HCT116 (cell line): ENCODE data around the gene ACP6. TPM values are rescaled to one million over a fixed set of nuclear protein-coding genes. Genes with fewer than 3 reads are reported as not detected.

Experiments used
- ATAC-seq: fragments of 200-7000 bp; cut with Tn5 transposase; 2 replicates; pipeline ENCODE4 v1.9.1; 2020; ENCODE audit warnings: mild to moderate bottlenecking, moderate library complexity
- BruUV-seq: library from RNA; stranded (reverse); fragments of 400-500 nt; replicated peaks from 2 replicates; lab custom pipeline; 2021; lab: Mats Ljungman, UMichigan
- CTCF ChIA-PET: fragments of 300-600 bp; sonication (Branson Sonifier 250); formaldehyde crosslinking; loops from one replicate; lab custom pipeline; 2021; ENCODE audit warnings: antibody characterized with exemption; lab: Charles Lee
- POLR2A ChIA-PET: fragments of 300-600, 350-600 bp; sonication (Branson Sonifier 250); formaldehyde crosslinking; loops from one replicate; lab custom pipeline; 2021; ENCODE audit warnings: antibody characterized with exemption; lab: Charles Lee
- RAD21 ChIA-PET, 2 experiments: fragments of 300-600 bp; sonication (Branson Sonifier 250); formaldehyde crosslinking; loops; one replicate each; lab custom pipeline; 2023; ENCODE audit warnings: low total read pairs in 2 of 2; ENCODE audit not compliant: uncharacterized antibody in 2 of 2, unreplicated experiment in 2 of 2, low non-redundant PET in 1 of 2; lab: Charles Lee
- DNase-seq: peaks from one replicate; pipeline ENCODE4 v3.0.0-alpha.2; 2010; ENCODE audit warnings: low read depth, low spot score
- H2AFZ ChIP-seq: fragments of 200-600 bp; shearing (Covaris generic), sonication (generic); 2 replicates; pipeline ENCODE4 v1.6.1; 2017; ENCODE audit warnings: low read depth, mixed run types, mixed read lengths, antibody characterized with exemption, low read length; ENCODE audit not compliant: poor library complexity, severe bottlenecking
- H3K27ac ChIP-seq: 2 replicates; pipeline ENCODE4 v1.5.1; 2012; ENCODE audit warnings: low read depth, low read length
- H3K27me3 ChIP-seq: fragments of 200-600 bp; sonication (generic); 2 replicates; pipeline ENCODE4 v1.6.1; 2016; ENCODE audit warnings: mixed run types, low read length, mixed read lengths; ENCODE audit not compliant: insufficient read depth
- H3K36me3 ChIP-seq, 2 experiments: fragments of 200-500 bp in 1 of 2; fragments of 200-600 bp in 1 of 2; sonication (Bioruptor generic) in 1 of 2; sonication (generic) in 1 of 2; 2 replicates each; pipeline versions ENCODE4 v1.5.1 to v1.6.1; 2014 to 2016; ENCODE audit warnings: low read length in 2 of 2, inconsistent platforms in 1 of 2, mixed read lengths in 1 of 2, mixed run types in 1 of 2; ENCODE audit not compliant: insufficient read depth in 2 of 2, control insufficient read depth in 1 of 2
- H3K4me1 ChIP-seq, 2 experiments: fragments of 200-600 bp in 1 of 2; sonication (generic) in 1 of 2; 2 replicates each; pipeline versions ENCODE4 v1.5.1 to v1.6.1; 2012 to 2017; ENCODE audit warnings: low read length in 2 of 2, inconsistent platforms in 1 of 2, mild to moderate bottlenecking in 1 of 2, mixed read lengths in 1 of 2, mixed run types in 1 of 2, moderate library complexity in 1 of 2; ENCODE audit not compliant: insufficient read depth in 2 of 2, control insufficient read depth in 1 of 2
- H3K4me2 ChIP-seq: fragments of 200-600 bp; sonication (generic); 2 replicates; pipeline ENCODE4 v1.6.1; 2017; ENCODE audit warnings: mixed run types, low read length, mixed read lengths
- H3K4me3 ChIP-seq, 2 experiments: fragments of 200-600 bp in 1 of 2; sonication (generic) in 1 of 2; replicated peaks in 1 of 2; 2 replicates each; pipeline ENCODE4 v1.5.1; 2011 to 2016; ENCODE audit warnings: low read length in 2 of 2, control low read depth in 1 of 2, low read depth in 1 of 2, mild to moderate bottlenecking in 1 of 2, mixed read lengths in 1 of 2, mixed run types in 1 of 2
- H3K79me2 ChIP-seq: fragments of 200-600 bp; sonication (generic); 2 replicates; pipeline ENCODE4 v1.6.1; 2017; ENCODE audit warnings: mild to moderate bottlenecking, mixed run types, low read length, moderate library complexity, mixed read lengths; ENCODE audit not compliant: insufficient read depth
- H3K9ac ChIP-seq: fragments of 200-600 bp; sonication (generic); 2 replicates; pipeline ENCODE4 v1.6.1; 2016; ENCODE audit warnings: low read length, mixed read lengths
- H3K9me2 ChIP-seq: fragments of 200-600 bp; sonication (generic), shearing (Covaris generic); 2 replicates; pipeline ENCODE4 v1.6.1; 2017; ENCODE audit warnings: mixed run types, mild to moderate bottlenecking, moderate library complexity; ENCODE audit not compliant: insufficient read depth
- H3K9me3 ChIP-seq, 2 experiments: fragments of 200-500 bp in 1 of 2; fragments of 200-600 bp in 1 of 2; sonication (Bioruptor generic) in 1 of 2; sonication (generic) in 1 of 2; 2 replicates each; pipeline ENCODE4 v1.6.1; 2014 to 2017; ENCODE audit warnings: low read length in 2 of 2, mixed read lengths in 2 of 2, inconsistent platforms in 1 of 2, low read depth in 1 of 2, mild to moderate bottlenecking in 1 of 2, mixed run types in 1 of 2, moderate library complexity in 1 of 2; ENCODE audit not compliant: control insufficient read depth in 1 of 2, insufficient read depth in 1 of 2
- H4K20me1 ChIP-seq: fragments of 200-600 bp; sonication (generic), shearing (Covaris generic); 2 replicates; pipeline ENCODE4 v1.6.1; 2017; ENCODE audit warnings: mixed run types, mild to moderate bottlenecking, moderate library complexity; ENCODE audit not compliant: insufficient read depth
- CBX3 ChIP-seq: IDR thresholded peaks from 2 replicates; pipeline ENCODE4 v1.6.1; 2012; ENCODE audit warnings: low read depth
- CEBPB ChIP-seq: IDR thresholded peaks from 2 replicates; pipeline ENCODE4 v1.6.1; 2012; ENCODE audit warnings: low read depth
- EGR1 ChIP-seq: IDR thresholded peaks from 2 replicates; pipeline ENCODE4 v1.6.1; 2012; ENCODE audit warnings: low read depth
- ELF1 ChIP-seq: IDR thresholded peaks from 2 replicates; pipeline ENCODE4 v1.6.1; 2012; ENCODE audit warnings: low read depth, borderline replicate concordance
- EZH2 ChIP-seq: fragments of 200-600 bp; sonication (generic); IDR thresholded peaks from 2 replicates; pipeline ENCODE4 v1.6.1; 2017; ENCODE audit warnings: antibody characterized with exemption, mixed run types
- FOSL1 ChIP-seq: IDR thresholded peaks from 2 replicates; pipeline ENCODE4 v1.6.1; 2012; ENCODE audit warnings: low read depth
- JUND ChIP-seq: IDR thresholded peaks from 2 replicates; pipeline ENCODE4 v1.6.1; 2012
- POLR2A ChIP-seq: IDR thresholded peaks from 2 replicates; pipeline ENCODE4 v1.7.0; 2011; ENCODE audit warnings: borderline replicate concordance; ENCODE audit not compliant: insufficient read depth, insufficient read length; ENCODE audit errors: extremely low read depth
- RAD21 ChIP-seq: IDR thresholded peaks from 2 replicates; pipeline ENCODE4 v1.6.1; 2012; ENCODE audit warnings: low read depth, mild to moderate bottlenecking
- SIN3A ChIP-seq: IDR thresholded peaks from 2 replicates; pipeline ENCODE4 v1.6.1; 2012; ENCODE audit warnings: low read depth
- SP1 ChIP-seq: IDR thresholded peaks from 2 replicates; pipeline ENCODE4 v1.6.1; 2012; ENCODE audit warnings: low read depth
- SRF ChIP-seq: IDR thresholded peaks from 2 replicates; pipeline ENCODE4 v1.6.1; 2012; ENCODE audit warnings: low read depth
- TCF7L2 ChIP-seq: IDR thresholded peaks from 2 replicates; pipeline ENCODE4 v1.7.0; 2011; ENCODE audit warnings: borderline replicate concordance, inconsistent platforms; ENCODE audit not compliant: insufficient read depth, insufficient read length; ENCODE audit errors: extremely low read depth
- YY1 ChIP-seq: IDR thresholded peaks from 2 replicates; pipeline ENCODE4 v1.6.1; 2011; ENCODE audit warnings: low read length, low read depth, moderate library complexity, mild to moderate bottlenecking; ENCODE audit not compliant: insufficient replicate concordance; ENCODE audit errors: extremely low read depth
- ZNF274 ChIP-seq: fragments of 200-500 bp; sonication (Bioruptor generic); IDR thresholded peaks from 2 replicates; pipeline ENCODE4 v1.6.1; 2014; ENCODE audit warnings: mild to moderate bottlenecking, low read depth, low read length, inconsistent platforms
- intact Hi-C: fragments of 100-400 bp; cut with micrococcal nuclease; formaldehyde crosslinking; loops from 2 replicates; pipeline ENCODE4 v1.10.0; 2022
- total RNA-seq: library from RNA; stranded (reverse); gene quantifications from one replicate; pipeline ENCODE4 v1.2.1, GENCODE V29; 2021; ENCODE audit not compliant: unreplicated experiment
- TF ChIP-seq, protein P1 (sequence below), 3 experiments: fragments of 200-600 bp in 1 of 3; sonication (generic) in 1 of 3; IDR thresholded peaks in 2 of 3; conservative IDR thresholded peaks in 1 of 3; 2 replicates each; pipeline ENCODE4 v1.5.1; 2012 to 2017; ENCODE audit warnings: low read depth in 2 of 3, low read length in 2 of 3, antibody characterized with exemption in 1 of 3, borderline replicate concordance in 1 of 3, control low read depth in 1 of 3, mild to moderate bottlenecking in 1 of 3, mixed read lengths in 1 of 3, mixed run types in 1 of 3, moderate library complexity in 1 of 3; ENCODE audit not compliant: insufficient read depth in 1 of 3
- TF ChIP-seq, protein P2 (sequence below): IDR thresholded peaks from 2 replicates; pipeline ENCODE4 v1.6.1; 2012
- TF ChIP-seq, protein P3 (sequence below): IDR thresholded peaks from 2 replicates; pipeline ENCODE4 v1.6.1; 2011; ENCODE audit warnings: mild to moderate bottlenecking, low read length, moderate library complexity; ENCODE audit not compliant: insufficient replicate concordance; ENCODE audit errors: extremely low read depth
- TF ChIP-seq, protein P4 (sequence below): IDR thresholded peaks from 2 replicates; pipeline ENCODE4 v1.6.1; 2012

The ACP6 gene
- total RNA-seq, 1 experiment from 2014 or later, result 26.4 TPM

DNA sequence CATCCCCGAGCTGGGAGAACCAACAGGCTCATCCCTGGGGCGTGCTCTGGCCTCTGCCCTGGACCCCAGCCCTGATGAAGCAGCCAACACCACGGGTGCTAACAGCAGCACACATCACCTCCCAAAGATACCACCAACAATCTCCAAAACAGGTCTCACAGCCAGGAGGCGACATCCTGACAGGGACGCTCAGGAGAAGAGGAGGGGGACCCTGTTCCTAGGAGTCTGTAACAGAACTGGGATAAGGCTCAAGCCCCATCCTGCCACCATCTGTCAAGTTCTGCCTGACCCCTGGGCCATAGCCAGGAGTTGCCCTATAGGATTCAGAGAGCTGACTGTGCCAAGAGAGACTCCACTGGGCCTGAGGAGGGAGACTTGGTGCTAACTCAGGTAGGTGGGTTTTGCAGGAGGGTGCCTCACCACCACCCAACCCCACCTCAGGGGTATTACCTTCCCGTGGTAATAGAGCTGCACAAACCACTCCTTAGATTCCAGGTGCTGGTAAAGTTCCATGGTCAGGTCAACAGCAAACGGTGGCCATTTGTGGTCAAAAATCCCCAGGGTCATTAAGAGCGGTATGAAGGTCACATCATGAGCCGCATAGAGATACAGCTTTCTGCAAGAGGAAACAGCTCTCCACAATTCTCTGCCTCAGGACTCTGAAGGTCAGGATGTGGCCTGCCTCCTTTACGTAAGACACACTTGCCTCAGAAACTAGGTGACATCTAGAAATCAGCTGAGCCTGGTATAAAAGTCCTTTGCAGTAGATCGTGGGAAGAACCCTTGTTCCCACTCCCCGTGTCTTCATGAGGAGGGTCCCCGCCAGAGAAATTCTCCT, 22.3 kb downstream of the ACP6 start (continued):
- TF ChIP-seq, protein P1, sequence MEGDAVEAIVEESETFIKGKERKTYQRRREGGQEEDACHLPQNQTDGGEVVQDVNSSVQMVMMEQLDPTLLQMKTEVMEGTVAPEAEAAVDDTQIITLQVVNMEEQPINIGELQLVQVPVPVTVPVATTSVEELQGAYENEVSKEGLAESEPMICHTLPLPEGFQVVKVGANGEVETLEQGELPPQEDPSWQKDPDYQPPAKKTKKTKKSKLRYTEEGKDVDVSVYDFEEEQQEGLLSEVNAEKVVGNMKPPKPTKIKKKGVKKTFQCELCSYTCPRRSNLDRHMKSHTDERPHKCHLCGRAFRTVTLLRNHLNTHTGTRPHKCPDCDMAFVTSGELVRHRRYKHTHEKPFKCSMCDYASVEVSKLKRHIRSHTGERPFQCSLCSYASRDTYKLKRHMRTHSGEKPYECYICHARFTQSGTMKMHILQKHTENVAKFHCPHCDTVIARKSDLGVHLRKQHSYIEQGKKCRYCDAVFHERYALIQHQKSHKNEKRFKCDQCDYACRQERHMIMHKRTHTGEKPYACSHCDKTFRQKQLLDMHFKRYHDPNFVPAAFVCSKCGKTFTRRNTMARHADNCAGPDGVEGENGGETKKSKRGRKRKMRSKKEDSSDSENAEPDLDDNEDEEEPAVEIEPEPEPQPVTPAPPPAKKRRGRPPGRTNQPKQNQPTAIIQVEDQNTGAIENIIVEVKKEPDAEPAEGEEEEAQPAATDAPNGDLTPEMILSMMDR (IDR thresholded peaks at IDR 0.05 in 2 of 3, conservative IDR thresholded peaks at IDR 0.05 in 1 of 3; ENCODE audit: borderline replicate concordance in 1 of 3, insufficient read depth in 1 of 3, low read depth in 2 of 3, low read length in 2 of 3), result no peak

DNA sequence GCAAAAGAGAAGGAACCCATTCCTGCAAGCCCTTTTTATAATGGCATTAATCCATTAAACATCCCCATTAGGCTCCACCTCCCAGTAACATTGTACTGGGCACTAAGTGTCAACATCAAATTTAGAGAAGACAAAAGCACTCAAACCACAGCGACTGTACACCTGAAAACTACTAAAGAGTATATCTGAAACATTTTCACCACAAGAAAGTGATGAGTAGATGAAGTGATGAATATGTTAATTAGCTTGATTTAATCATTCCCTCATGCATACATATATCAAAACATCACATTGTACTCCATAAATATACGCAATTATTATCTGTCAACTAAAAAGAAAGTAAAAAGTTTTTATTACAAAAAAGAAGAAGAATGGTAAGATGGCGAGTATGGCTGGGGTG, 26.4 kb downstream of the ACP6 start:
- Histone ChIP-seq H3K9me3 (no peaks in the 10 kb centered on the region), H3K4me1 (peaks cover 0 to 11% of the 10 kb centered on the region in 2 experiments; a peak in 1 of 4 replicates), H2AFZ (no peak overlapping the region), H3K9me2 (no peaks in the 10 kb centered on the region), H3K4me3 (no peak overlapping the region), H3K9ac (no peak overlapping the region), H3K4me2 (no peak overlapping the region), H3K27ac (no peak overlapping the region), H3K27me3 (no peaks in the 10 kb centered on the region), H3K36me3 (peaks cover 0 to 3% of the 10 kb centered on the region in 2 experiments; a peak in 1 of 4 replicates), H3K79me2 (no peaks in the 10 kb centered on the region), H4K20me1 (no peaks in the 10 kb centered on the region)
- ATAC-seq (no peak), DNase-seq (no peak)
- ChIA-PET CTCF (interaction anchor here (1.0 kb wide), 1 partner anchor 129 kb away, joined by 3 read pairs; no protein-coding TSS in a partner anchor), POLR2A (no interaction called here), RAD21 (no interaction called here)
- intact Hi-C loops, result loop anchor here (5.0 kb wide), 2 partner anchors 58 to 372 kb away; no protein-coding TSS in a partner anchor
- no TSS peak for BruUV-seq
- no peak for TF ChIP-seq CBX3
- TF ChIP-seq CEBPB, result no peak
- no peak for TF ChIP-seq RAD21
- TF ChIP-seq, protein P2, sequence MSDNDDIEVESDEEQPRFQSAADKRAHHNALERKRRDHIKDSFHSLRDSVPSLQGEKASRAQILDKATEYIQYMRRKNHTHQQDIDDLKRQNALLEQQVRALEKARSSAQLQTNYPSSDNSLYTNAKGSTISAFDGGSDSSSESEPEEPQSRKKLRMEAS, result no peak
- TF ChIP-seq SIN3A, result no peak
- TF ChIP-seq YY1, result no peak
- no peak for TF ChIP-seq ELF1
- no peak for TF ChIP-seq TCF7L2
- TF ChIP-seq, protein P3, sequence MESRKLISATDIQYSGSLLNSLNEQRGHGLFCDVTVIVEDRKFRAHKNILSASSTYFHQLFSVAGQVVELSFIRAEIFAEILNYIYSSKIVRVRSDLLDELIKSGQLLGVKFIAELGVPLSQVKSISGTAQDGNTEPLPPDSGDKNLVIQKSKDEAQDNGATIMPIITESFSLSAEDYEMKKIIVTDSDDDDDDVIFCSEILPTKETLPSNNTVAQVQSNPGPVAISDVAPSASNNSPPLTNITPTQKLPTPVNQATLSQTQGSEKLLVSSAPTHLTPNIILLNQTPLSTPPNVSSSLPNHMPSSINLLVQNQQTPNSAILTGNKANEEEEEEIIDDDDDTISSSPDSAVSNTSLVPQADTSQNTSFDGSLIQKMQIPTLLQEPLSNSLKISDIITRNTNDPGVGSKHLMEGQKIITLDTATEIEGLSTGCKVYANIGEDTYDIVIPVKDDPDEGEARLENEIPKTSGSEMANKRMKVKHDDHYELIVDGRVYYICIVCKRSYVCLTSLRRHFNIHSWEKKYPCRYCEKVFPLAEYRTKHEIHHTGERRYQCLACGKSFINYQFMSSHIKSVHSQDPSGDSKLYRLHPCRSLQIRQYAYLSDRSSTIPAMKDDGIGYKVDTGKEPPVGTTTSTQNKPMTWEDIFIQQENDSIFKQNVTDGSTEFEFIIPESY, result no peak
- TF ChIP-seq FOSL1, result no peak
- no peak for TF ChIP-seq JUND
- no peak for TF ChIP-seq EGR1
- no peak for TF ChIP-seq POLR2A
- TF ChIP-seq, protein P4, sequence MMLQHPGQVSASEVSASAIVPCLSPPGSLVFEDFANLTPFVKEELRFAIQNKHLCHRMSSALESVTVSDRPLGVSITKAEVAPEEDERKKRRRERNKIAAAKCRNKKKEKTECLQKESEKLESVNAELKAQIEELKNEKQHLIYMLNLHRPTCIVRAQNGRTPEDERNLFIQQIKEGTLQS, result no peak
- TF ChIP-seq EZH2, result no peak
- no peak for TF ChIP-seq ZNF274
- TF ChIP-seq SRF, result no peak
- TF ChIP-seq SP1, result no peak
